Liver (tissue), 3 donors: ENCODE results near the gene BAIAP2.

Experiments
- ATF3 ChIP-seq: IDR thresholded peaks from 2 replicates; pipeline ENCODE4 v1.6.1; 2016; ENCODE audit warnings: antibody characterized with exemption
- CTCF ChIP-seq: fragments of 150-350 bp; IDR thresholded peaks from 2 replicates; pipeline ENCODE4 v1.5.1; 2017; ENCODE audit warnings: improper control_type of control experiment, low read depth, low read length; ENCODE audit not compliant: missing input control
- FOXA1 ChIP-seq: IDR thresholded peaks from 2 replicates; pipeline ENCODE4 v1.6.1; 2016; ENCODE audit warnings: antibody characterized with exemption
- GABPA ChIP-seq, 2 donors: IDR thresholded peaks in 1 of 2; conservative IDR thresholded peaks in 1 of 2; 2 replicates each; pipeline ENCODE4 v1.6.1; 2016; ENCODE audit warnings: antibody characterized with exemption in 2 of 2, mild to moderate bottlenecking in 1 of 2, moderate library complexity in 1 of 2
- JUND ChIP-seq, 2 donors: IDR thresholded peaks; 2 replicates each; pipeline ENCODE4 v1.6.1; 2016; ENCODE audit warnings: antibody characterized with exemption in 2 of 2
- MAX ChIP-seq: IDR thresholded peaks from 2 replicates; pipeline ENCODE4 v1.6.1; 2016; ENCODE audit warnings: antibody characterized with exemption
- REST ChIP-seq: IDR thresholded peaks from 2 replicates; pipeline ENCODE4 v1.6.1; 2016; ENCODE audit warnings: antibody characterized with exemption, mild to moderate bottlenecking
- RXRA ChIP-seq, 2 donors: IDR thresholded peaks; 2 replicates each; pipeline ENCODE4 v1.6.1; 2017 to 2018; ENCODE audit warnings: antibody characterized with exemption in 2 of 2, mild to moderate bottlenecking in 1 of 2
- SP1 ChIP-seq: IDR thresholded peaks from 2 replicates; pipeline ENCODE4 v1.6.1; 2018; ENCODE audit warnings: antibody characterized with exemption, mild to moderate bottlenecking
- YY1 ChIP-seq: IDR thresholded peaks from 2 replicates; pipeline ENCODE4 v1.6.1; 2016; ENCODE audit warnings: antibody characterized with exemption, mild to moderate bottlenecking
- donor health status: healthy.
- donor health status: healthy.

- TF ChIP-seq CTCF (no peak), GABPA (IDR thresholded peaks at IDR 0.05 in 1 of 2, conservative IDR thresholded peaks at IDR 0.05 in 1 of 2) (peak in 1 of 2 donors; percentile 85), SP1 (peak; percentile 86), FOXA1 (no peak), REST (peak; percentile 81), MAX (peak; percentile 89), JUND (IDR thresholded peaks at IDR 0.05) (no peak), YY1 (peak; percentile 95), RXRA (IDR thresholded peaks at IDR 0.05) (peak; percentile 80 to 85), ATF3 (no peak)
Observed at GRCh38 chr17:81083125-81083765, 48.3 kb downstream of the BAIAP2 start.
